Measurements from ENCODE around the gene SH2D3A.
"Not testable (repeated sequence)": the region's sequence is repeated elsewhere in the genome, so short reads cannot be mapped to it uniquely, and the experiment has no call there.

- not testable (repeated sequence) for TF ChIP-seq ZNF580 (tag by site-specific recombination; IDR thresholded peaks at IDR 0.05); ZNF426 (tag by site-specific recombination; IDR thresholded peaks at IDR 0.05); CTCF (tag by site-specific recombination; IDR thresholded peaks at IDR 0.05); REPIN1 (tag by site-specific recombination; IDR thresholded peaks at IDR 0.05; ENCODE audit: low read depth); YY1 (tag by site-specific recombination; IDR thresholded peaks at IDR 0.05); ZNF335 (tag by site-specific recombination; conservative IDR thresholded peaks at IDR 0.05); ZBTB48 (tag by site-specific recombination; IDR thresholded peaks at IDR 0.05); ZBTB21 (tag by site-specific recombination; IDR thresholded peaks at IDR 0.05); ZNF596 (tag by site-specific recombination; IDR thresholded peaks at IDR 0.05); ZNF558 (tag by site-specific recombination; IDR thresholded peaks at IDR 0.05); HIC1 (tag by site-specific recombination; IDR thresholded peaks at IDR 0.05); SCRT1 (tag by site-specific recombination; IDR thresholded peaks at IDR 0.05; ENCODE audit: borderline replicate concordance)
- TF ChIP-seq, protein P1, sequence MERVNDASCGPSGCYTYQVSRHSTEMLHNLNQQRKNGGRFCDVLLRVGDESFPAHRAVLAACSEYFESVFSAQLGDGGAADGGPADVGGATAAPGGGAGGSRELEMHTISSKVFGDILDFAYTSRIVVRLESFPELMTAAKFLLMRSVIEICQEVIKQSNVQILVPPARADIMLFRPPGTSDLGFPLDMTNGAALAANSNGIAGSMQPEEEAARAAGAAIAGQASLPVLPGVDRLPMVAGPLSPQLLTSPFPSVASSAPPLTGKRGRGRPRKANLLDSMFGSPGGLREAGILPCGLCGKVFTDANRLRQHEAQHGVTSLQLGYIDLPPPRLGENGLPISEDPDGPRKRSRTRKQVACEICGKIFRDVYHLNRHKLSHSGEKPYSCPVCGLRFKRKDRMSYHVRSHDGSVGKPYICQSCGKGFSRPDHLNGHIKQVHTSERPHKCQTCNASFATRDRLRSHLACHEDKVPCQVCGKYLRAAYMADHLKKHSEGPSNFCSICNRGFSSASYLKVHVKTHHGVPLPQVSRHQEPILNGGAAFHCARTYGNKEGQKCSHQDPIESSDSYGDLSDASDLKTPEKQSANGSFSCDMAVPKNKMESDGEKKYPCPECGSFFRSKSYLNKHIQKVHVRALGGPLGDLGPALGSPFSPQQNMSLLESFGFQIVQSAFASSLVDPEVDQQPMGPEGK (tag by site-specific recombination; IDR thresholded peaks at IDR 0.05): not testable (repeated sequence)
- TF ChIP-seq, protein P2, sequence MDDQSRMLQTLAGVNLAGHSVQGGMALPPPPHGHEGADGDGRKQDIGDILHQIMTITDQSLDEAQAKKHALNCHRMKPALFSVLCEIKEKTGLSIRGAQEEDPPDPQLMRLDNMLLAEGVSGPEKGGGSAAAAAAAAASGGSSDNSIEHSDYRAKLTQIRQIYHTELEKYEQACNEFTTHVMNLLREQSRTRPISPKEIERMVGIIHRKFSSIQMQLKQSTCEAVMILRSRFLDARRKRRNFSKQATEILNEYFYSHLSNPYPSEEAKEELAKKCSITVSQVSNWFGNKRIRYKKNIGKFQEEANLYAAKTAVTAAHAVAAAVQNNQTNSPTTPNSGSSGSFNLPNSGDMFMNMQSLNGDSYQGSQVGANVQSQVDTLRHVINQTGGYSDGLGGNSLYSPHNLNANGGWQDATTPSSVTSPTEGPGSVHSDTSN (CRISPR knock-in tag; IDR thresholded peaks at IDR 0.05): not testable (repeated sequence)
Observed at GRCh38 chr19:6708913-6709312, 58.3 kb downstream of the SH2D3A start.

All from HEK293 (cell line).